Fibroblast of skin of left quadriceps (primary cell): ENCODE results near the gene MPO.
A peak's percentile ranks its signal among the peaks of the same experiment; 100 is the strongest.

Experiments
- DNase-seq, 2 experiments: peaks; one replicate each; pipeline ENCODE4 v3.0.0-alpha.2; 2013; ENCODE audit warnings: low read depth in 2 of 2

Gene MPO

DNA sequence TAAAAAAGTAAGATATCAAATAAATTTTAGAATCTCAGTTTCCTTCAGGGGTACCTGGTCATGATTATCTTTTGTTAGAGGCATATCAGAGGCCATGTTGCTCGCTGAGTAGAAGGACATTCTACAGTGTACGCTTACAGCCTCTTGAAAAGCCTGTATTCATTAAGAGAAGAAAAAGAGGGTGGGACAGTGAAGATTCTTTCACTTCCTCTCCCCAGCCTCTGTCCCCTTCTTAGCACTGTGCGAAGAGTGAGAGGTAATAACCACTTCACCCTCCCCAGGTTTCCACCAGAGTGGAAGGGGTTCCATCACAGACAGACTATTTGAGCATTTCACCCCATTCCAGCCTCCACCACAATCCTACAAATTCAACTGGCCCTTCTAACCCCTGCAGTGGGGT is 47.2 kb downstream of the MPO start:
- no peak for DNase-seq

- peak; percentile 57 for DNase-seq
Measured at GRCh38 chr17:58232707-58233156, 48.0 kb downstream of the MPO start.

- peak in 1 of 2 experiments; percentile 22 for DNase-seq
Measured at GRCh38 chr17:58231641-58232040, 49.1 kb downstream of the MPO start.

DNA sequence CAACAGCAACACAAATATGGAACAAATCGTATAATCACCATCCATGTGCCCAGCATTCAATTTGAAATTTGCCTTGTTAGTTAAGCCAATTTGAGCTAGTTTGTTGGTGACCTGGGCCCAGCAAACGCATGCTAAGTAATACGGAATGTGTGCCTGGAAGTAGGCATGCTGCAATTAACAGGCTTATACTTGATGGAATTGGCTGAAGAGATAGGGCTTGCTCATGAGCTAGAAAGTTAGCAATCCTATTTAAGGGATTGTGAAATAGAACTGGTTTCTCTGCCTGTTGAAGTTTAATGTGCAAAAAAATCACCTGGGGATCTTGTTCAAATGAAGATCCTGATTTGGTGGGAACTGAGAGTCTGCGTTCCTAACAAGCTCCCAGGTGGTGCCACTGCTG is 50.9 kb downstream of the MPO start:
- no peak for DNase-seq

DNA sequence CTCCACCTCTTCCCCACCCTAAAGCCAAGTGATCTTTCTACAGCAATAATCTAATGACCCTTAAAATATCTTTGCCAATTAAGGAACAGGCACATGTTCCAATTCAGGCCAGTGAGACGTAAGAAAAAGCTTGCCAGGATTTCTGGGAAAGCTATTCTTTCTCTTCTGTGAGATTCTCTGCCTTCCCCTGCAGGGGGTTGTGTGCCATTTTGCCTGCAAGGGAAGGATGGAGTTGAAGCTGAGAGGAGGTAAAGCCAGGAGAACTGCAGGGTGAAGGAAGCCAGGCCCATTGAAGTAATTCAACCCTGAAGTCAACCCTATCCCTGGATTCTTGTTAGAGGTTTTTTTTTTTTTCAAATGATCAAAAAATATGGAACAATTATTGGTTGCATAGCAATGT is 51.4 kb downstream of the MPO start:
- no peak for DNase-seq

DNA sequence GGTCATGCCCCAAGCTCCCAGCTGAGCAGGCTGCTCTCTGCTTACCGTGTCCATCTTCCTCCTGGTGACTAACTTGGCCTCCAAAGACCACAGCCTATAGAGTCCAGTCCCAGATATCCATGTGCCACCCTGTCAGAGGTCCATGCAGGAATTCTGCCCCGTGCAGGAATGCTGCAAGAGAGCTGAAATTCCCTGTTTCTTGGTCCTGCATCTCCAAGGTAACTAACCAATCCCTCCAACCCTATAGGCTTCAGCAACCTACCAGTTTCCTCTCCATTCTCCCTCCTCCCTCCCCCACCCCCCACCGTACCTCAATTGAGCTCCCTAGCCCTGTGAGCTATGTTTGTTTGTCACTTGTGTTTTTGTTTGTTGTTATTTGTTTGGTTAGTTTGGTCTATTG is 52.1 kb downstream of the MPO start:
- DNase-seq: no peak

DNA sequence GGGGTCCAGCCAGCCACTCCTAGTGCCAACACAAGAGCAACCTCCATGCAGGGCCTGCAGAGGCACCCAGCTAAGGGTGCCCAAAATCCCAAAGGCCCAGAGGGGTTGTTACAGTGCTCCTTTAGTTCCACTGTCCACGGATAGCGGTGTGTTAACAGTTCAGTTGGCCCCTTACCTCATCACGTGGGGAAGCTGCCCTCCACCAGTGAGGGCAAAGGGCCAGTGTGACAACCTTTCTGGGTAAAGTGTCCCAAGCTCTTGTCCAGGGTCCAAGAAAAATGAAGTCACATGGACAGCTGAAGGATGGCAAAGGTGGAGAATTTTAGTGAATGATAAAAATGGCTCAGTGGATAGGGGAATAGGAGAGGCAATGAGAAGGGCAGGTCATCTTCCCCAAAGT is 53.0 kb downstream of the MPO start:
- no peak for DNase-seq

DNA sequence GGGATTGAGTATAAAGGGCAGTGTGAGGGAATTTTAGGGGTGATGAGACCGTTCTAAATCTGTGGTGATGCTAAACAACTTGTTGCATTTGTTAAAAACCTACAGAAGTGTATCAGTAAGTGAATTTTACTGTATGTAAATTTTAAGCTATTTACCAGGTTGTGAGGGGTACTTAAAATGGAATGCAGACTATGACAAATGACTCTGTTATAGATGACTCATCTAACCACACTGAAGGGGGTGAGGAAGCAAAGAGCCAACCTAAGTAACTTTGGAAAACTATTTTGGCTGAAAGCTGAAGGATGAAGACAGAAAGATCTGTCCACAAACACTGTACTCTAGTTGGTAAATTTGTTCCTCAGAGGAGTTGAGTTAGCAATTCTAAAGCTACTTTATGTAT is 56.4 kb downstream of the MPO start:
- DNase-seq: peak; percentile 53 to 61
